Left forelimb (tissue), 1 donor: ENCODE results near the gene TIGD2.

Experiments
- DNase-seq: peaks from one replicate; pipeline ENCODE4 v3.0.0-alpha.2; 2018; ENCODE audit warnings: low spot score

Gene TIGD2

GRCh38 chr4:89162987-89163386 is 51.7 kb downstream of the TIGD2 start:
- DNase-seq: no peak

DNA sequence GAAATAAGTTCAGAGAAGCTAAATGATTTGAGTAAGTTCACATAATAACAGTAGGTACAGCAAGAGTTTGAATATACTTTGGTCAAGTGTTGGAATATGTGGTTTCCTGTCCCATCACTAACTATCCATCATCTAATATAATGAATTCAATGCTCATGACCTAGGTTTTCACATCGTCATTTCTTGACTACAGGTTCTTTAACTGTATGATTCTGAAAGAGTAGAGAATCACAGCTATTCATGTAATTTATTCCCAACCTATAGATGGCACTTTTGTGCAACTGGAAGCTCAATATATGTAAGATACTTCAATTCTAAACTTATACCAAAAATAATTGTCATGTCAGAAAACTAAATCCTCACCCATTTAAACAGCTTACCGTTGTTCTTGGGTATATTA is 53.1 kb downstream of the TIGD2 start:
- no peak for DNase-seq
